ENCODE measurements around the gene TAAR9.

- TF ChIP-seq CTCF (conservative IDR thresholded peaks at IDR 0.05; ENCODE audit: low read length) (peak; percentile 87), EZH2phosphoT487 (IDR thresholded peaks at IDR 0.05; ENCODE audit: borderline replicate concordance, low read depth, low read length) (no peak)
Measured at GRCh38 chr6:132530293-132530974, 7.6 kb upstream of the TAAR9 start.

All from OCI-LY7 (cell line).